Measurements from ENCODE around the gene SRP14.
"Not testable (repeated sequence)": the region's sequence is repeated elsewhere in the genome, so short reads cannot be mapped to it uniquely, and the experiment has no call there.

The SRP14 gene

DNA sequence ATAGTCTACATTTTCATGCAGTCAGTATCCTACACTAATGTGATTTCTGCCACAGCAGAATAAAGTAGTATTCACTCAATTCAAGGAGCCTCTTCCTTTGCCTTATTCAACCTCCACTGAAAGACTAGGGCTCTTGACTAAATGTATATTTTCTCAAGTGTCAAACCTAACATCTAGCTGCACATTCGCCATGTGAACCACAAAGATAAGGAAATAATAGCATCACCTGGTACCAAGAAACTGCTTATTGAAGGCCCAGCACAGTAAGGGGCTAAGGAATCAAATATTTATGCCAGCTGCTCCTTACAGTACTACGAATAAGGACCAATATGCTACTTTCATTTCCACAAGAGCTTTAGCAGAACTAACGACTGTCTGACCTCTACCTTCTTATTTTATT lies 1.3 kb downstream of the SRP14 start:
- DNase-seq (ENCODE audit: extremely low read depth, insufficient read length): no peak
- Histone ChIP-seq H3K4me3 (replicated peaks; ENCODE audit: low read depth, low read length) (peak overlapping the region; percentile 99), H3K27me3 (replicated peaks; ENCODE audit: control insufficient read depth, insufficient read depth, low read length) (no peaks in the 10 kb centered on the region), H3K36me3 (ENCODE audit: control insufficient read depth, insufficient read depth, low read length) (peaks cover 10% of the 10 kb centered on the region)
- TF ChIP-seq, protein P1, sequence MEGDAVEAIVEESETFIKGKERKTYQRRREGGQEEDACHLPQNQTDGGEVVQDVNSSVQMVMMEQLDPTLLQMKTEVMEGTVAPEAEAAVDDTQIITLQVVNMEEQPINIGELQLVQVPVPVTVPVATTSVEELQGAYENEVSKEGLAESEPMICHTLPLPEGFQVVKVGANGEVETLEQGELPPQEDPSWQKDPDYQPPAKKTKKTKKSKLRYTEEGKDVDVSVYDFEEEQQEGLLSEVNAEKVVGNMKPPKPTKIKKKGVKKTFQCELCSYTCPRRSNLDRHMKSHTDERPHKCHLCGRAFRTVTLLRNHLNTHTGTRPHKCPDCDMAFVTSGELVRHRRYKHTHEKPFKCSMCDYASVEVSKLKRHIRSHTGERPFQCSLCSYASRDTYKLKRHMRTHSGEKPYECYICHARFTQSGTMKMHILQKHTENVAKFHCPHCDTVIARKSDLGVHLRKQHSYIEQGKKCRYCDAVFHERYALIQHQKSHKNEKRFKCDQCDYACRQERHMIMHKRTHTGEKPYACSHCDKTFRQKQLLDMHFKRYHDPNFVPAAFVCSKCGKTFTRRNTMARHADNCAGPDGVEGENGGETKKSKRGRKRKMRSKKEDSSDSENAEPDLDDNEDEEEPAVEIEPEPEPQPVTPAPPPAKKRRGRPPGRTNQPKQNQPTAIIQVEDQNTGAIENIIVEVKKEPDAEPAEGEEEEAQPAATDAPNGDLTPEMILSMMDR (IDR thresholded peaks at IDR 0.05; ENCODE audit: insufficient read depth, low read length, poor library complexity, severe bottlenecking): no peak

DNA sequence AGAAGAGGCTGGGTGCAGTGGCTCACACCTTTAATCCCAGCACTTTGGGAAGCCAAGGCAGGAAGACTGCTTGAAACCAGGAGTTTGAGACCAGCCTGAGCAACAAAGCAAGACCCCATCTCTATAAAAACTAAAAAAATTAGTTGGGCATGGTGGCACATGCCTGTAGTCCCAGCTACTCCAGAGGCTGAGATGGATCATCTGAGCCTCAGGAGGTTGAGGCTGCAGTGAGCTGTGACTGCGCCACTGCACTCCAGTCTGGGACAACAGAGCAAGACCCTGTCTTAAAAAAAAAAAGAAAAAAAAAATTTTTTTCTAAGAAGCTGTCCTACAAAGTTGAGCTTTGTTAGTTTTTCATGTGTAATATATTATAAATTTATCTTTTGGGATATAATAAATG lies 3.8 kb downstream of the SRP14 start:
- peaks cover 14% of the 10 kb centered on the region for H3K36me3 ChIP-seq (ENCODE audit: control insufficient read depth, insufficient read depth, low read length)
- H3K27me3 ChIP-seq (replicated peaks; ENCODE audit: control insufficient read depth, insufficient read depth, low read length); DNase-seq (ENCODE audit: extremely low read depth, insufficient read length); H3K4me3 ChIP-seq (replicated peaks; ENCODE audit: low read depth, low read length): not testable (repeated sequence)

DNA sequence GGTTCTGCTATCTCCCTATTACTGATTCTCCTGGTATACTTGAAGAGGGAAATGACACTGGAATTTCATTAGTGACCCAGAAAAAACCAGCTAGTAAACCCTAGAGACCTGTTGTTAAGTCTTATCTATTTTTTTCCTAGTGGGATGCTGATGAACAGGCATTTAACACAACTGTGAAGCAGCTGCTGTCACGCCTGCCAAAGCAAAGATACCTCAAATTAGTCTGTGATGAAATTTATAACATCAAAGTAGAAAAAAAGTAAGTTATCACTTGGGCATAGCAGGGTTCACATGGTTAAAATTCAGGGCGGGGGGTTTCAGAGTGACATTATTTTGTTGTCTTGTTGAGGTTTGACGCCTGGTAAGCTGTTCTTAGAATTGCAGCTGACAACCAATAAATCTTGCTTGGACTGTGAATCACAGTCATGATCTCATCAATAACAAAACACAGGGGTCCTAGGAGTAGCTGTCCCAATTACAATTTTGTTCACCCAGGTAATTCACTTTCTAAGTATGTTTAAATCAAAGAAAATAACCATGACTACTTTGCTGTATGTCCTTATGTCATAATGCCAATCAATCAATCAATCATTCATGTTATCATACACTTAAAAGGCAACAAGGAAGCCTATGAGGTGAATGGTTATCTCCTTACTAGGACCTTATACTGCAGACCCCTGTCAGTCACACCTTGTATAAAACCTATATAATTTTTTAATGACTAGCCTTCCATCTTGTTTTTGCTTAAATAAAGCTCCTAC lies 4.6 kb downstream of the SRP14 start:
- no peak for DNase-seq (ENCODE audit: extremely low read depth, insufficient read length)
- Histone ChIP-seq H3K4me3 (replicated peaks; ENCODE audit: low read depth, low read length) (no peak overlapping the region), H3K27me3 (replicated peaks; ENCODE audit: control insufficient read depth, insufficient read depth, low read length) (no peaks in the 10 kb centered on the region), H3K36me3 (ENCODE audit: control insufficient read depth, insufficient read depth, low read length) (peaks cover 14% of the 10 kb centered on the region)
- TF ChIP-seq, protein P1 (IDR thresholded peaks at IDR 0.05; ENCODE audit: insufficient read depth, low read length, poor library complexity, severe bottlenecking): no peak

DNA sequence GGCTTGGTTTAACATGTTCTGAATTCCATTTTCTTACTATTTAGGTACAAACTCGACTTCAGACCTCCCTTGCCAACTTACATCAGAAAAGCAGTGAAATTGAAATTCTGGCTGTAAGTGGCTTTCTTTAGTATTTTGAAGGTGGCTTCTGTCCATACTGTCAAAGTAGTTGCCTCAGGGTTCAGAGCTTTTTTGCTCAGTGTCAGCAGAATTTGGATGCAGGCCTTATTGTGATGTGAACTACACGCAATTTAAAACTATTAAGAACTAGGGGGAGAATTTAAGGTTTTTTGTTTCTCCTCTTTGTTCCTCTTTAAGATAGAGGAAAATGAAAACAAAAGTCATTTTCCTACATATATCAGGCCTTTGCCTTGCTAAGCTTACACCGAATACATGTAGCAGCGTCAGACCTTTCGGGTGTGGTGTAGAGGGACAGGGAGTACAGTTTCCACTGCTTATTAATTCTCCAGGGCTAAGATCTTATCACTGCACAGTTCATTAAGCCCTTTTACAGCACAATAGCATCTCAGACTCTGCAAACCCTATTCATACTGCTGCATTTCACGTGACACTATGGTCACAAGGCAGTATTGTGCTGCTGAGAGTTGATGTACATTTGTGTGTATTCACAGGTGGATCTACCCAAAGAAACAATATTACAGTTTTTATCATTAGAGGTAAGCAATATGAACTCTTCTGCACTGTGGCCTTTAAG lies 6.7 kb downstream of the SRP14 start:
- DNase-seq (ENCODE audit: extremely low read depth, insufficient read length): no peak
- Histone ChIP-seq H3K4me3 (replicated peaks; ENCODE audit: low read depth, low read length) (no peak overlapping the region), H3K27me3 (replicated peaks; ENCODE audit: control insufficient read depth, insufficient read depth, low read length) (no peaks in the 10 kb centered on the region), H3K36me3 (ENCODE audit: control insufficient read depth, insufficient read depth, low read length) (peaks cover 14% of the 10 kb centered on the region)
- TF ChIP-seq, protein P1 (IDR thresholded peaks at IDR 0.05; ENCODE audit: insufficient read depth, low read length, poor library complexity, severe bottlenecking): no peak

DNA sequence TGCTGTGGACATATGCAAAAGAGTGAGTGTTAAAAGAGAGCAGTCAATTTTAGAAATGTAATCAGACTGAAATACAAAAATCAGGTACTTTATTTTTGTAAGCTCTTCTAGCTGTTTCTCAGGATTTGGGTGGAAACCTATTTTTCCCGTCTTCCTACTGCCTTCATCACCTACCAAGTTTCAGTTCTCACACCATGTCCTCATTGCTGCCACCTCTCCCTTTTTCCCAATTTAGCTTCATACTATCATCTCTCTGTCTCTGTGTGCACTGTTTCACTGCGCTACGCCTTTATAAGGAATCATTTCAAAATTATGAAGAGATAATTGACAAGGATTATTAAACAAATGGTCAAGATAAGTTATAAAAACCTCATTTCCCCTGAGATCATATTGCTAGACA lies 7.7 kb downstream of the SRP14 start:
- no peak for DNase-seq (ENCODE audit: extremely low read depth, insufficient read length)
- H3K4me3 ChIP-seq (replicated peaks; ENCODE audit: low read depth, low read length): no peak overlapping the region
- H3K36me3 ChIP-seq (ENCODE audit: control insufficient read depth, insufficient read depth, low read length): peaks cover 11% of the 10 kb centered on the region
- TF ChIP-seq, protein P1 (IDR thresholded peaks at IDR 0.05; ENCODE audit: insufficient read depth, low read length, poor library complexity, severe bottlenecking): no peak
- no peaks in the 10 kb centered on the region for H3K27me3 ChIP-seq (replicated peaks; ENCODE audit: control insufficient read depth, insufficient read depth, low read length)

Measured in GM06990 (cell line).